Ectodermal cell (in vitro differentiated cells): Measurements from ENCODE around the gene MOXD1.
"Not testable (repeated sequence)": the region's sequence is repeated elsewhere in the genome, so short reads cannot be mapped to it uniquely, and the experiment has no call there.

Source experiments
- H3K27ac ChIP-seq: 2 replicates; pipeline ENCODE4 v1.7.0; 2013; ENCODE audit warnings: mild to moderate bottlenecking, low read depth, low read length; ENCODE audit not compliant: insufficient read depth, poor library complexity, severe bottlenecking
- H3K27me3 ChIP-seq: 2 replicates; pipeline ENCODE4 v1.7.0; 2013; ENCODE audit warnings: mild to moderate bottlenecking, low read length; ENCODE audit not compliant: insufficient read depth, control insufficient read depth, poor library complexity, severe bottlenecking
- H3K36me3 ChIP-seq: one replicate; pipeline ENCODE4 v1.7.0; 2013; ENCODE audit warnings: low read length; ENCODE audit not compliant: control insufficient read depth, insufficient read depth
- H3K4me1 ChIP-seq: one replicate; pipeline ENCODE4 v1.7.0; 2013; ENCODE audit warnings: low read length; ENCODE audit not compliant: control insufficient read depth, insufficient read depth
- H3K4me3 ChIP-seq: 2 replicates; pipeline ENCODE4 v1.7.0; 2013; ENCODE audit warnings: low read depth, low read length, control low read depth; ENCODE audit not compliant: insufficient read depth
- H3K9me3 ChIP-seq: 2 replicates; pipeline ENCODE4 v1.7.0; 2013; ENCODE audit warnings: mild to moderate bottlenecking, low read length, moderate library complexity; ENCODE audit not compliant: control insufficient read depth
- WGBS, 2 experiments: methylation state at CpG; one replicate each; pipeline ENCODE4 v1.1.7; 2013; ENCODE audit warnings: missing lambda C conversion rate in 2 of 2; 5-methylcytosine and 5-hydroxymethylcytosine counted together

Gene MOXD1

DNA sequence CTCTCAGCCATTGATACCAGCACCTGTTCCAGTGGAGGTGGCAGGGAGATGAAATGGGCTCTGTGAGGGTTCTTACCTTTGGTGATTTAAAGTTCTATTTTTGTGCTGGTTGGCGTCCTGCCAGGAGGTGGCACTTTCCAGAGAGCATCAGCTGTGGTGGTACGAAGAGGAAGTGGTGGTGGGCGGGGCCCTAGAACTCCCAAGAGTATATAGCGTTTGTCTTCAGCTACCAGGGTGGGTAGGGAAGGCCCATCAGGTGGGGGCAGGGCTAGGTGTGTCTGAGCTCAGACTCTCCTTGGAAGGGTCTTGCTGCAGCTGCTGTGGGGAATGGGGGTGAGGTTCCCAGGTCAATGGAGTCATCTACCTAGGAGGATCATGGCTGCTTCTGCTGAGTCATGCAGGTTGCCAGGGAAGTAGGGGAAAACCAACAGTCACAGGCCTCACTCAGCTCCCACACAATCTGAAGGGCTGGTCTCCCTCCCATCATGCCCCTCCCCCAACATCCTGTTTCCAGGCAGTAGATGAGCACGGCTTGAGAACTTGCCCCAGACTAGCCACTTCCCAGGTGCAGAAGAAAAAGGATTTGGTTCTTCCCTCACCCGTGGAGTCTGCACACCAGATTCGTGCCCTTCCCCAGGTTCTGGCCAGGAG, 46.6 kb downstream of the MOXD1 start:
- no peaks in the 10 kb centered on the region for H3K36me3 ChIP-seq
- no peaks in the 10 kb centered on the region for H3K9me3 ChIP-seq
- WGBS, 2 experiments, result 86% methylated on average over 7 of the region's 7 CpGs
- no peaks in the 10 kb centered on the region for H3K4me1 ChIP-seq
- no peak overlapping the region for H3K4me3 ChIP-seq
- H3K27me3 ChIP-seq, result no peaks in the 10 kb centered on the region
- no peak overlapping the region for H3K27ac ChIP-seq

DNA sequence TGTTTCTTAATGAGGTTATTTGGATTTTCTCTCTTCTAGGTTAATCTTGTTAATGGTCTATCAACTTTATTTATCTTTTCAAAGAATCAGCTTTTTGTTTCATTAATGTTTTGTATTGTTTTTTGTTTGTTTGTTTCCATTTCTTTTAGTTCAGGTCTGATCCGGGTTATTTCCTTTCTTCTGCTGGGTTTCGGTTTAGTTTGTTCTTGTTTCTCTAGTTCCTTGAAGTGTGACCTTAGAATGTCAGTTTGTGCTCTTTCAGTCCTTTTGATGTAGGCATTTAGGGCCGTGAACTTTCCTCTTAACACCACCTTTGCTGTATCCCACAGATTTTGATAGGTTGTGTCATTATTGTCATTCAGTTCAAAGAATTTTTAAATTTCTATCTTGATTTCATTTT, 49.3 kb downstream of the MOXD1 start:
- not testable (repeated sequence) for H3K4me1 ChIP-seq, H3K4me3 ChIP-seq, H3K36me3 ChIP-seq, H3K27me3 ChIP-seq, H3K27ac ChIP-seq, H3K9me3 ChIP-seq
- WGBS, 2 experiments, result 93% methylated on average over 2 to 3 of the region's 3 CpGs

DNA sequence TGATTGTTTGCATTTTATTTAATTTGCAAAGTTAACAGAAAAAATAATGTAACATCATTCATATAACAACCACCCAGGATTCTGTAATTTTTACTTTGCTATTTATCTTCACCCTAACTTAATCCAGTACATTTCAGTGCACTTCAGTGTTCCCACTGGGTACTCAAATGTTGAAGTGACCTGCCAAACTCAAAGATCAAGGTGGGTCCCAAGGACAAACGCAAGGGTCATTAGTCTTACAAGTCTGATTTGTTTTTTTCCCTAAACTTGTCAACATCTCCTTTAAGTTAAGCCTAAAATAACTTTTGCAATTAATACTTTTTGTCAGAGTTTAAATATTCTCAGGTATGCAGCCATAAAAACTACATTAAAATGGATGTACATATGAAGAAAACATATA, 53.0 kb downstream of the MOXD1 start:
- no peaks in the 10 kb centered on the region for H3K36me3 ChIP-seq
- H3K27ac ChIP-seq, result no peak overlapping the region
- H3K4me3 ChIP-seq, result no peak overlapping the region
- H3K9me3 ChIP-seq, result no peaks in the 10 kb centered on the region
- H3K4me1 ChIP-seq, result no peaks in the 10 kb centered on the region
- H3K27me3 ChIP-seq, result no peaks in the 10 kb centered on the region
- WGBS, 2 experiments, result 83 to 93% methylated on average over 1 of the region's 1 CpG

DNA sequence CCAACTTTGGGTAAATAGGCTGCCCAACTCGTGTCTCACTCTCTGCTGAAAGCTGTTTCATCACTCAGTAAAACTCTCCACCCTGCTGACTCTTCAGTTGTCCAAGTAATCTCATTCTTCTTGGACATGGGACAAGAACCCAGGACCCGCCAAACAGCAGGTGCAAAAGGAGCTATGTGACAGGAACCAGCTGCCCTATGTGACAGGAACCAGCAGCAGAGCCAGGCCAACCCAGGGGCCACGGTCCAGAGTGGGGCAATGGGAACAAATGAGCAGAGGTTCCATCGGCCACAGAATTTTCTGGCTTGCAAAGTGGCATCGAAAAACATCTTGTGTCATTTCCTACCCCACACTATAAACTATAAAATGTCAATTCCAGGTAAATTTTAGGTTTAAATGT, 56.5 kb downstream of the MOXD1 start:
- WGBS, 2 experiments, result 86 to 90% methylated on average over 4 to 5 of the region's 5 CpGs

DNA sequence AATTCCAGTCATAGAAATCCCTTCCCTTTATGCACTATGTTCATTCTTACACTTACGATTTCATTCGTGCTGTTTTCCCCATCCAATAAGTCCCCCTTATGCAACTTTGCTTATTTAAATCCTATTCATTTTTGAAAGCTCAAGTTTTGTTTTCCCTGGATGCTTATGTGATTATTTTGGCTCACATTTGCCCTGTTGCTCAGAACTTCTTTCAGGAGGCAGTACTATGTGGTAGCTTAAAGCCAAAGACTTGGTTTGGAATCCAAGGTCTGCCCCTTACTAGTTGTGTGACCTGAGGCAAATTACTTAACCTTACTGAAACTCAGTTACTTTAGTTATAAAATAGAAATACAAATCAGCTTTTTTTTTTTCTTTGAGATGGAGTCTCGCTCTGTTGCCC, 59.6 kb downstream of the MOXD1 start:
- H3K4me1 ChIP-seq, result no peaks in the 10 kb centered on the region
- WGBS, 2 experiments, result 100% methylated on average over 3 of the region's 3 CpGs
- no peaks in the 10 kb centered on the region for H3K9me3 ChIP-seq
- no peaks in the 10 kb centered on the region for H3K27me3 ChIP-seq
- no peak overlapping the region for H3K4me3 ChIP-seq
- no peak overlapping the region for H3K27ac ChIP-seq
- no peaks in the 10 kb centered on the region for H3K36me3 ChIP-seq

More for the DNA sequence above, 56.5 kb downstream of the MOXD1 start:
- no peaks in the 10 kb centered on the region for H3K9me3 ChIP-seq
- H3K4me3 ChIP-seq, result no peak overlapping the region
- H3K27me3 ChIP-seq, result no peaks in the 10 kb centered on the region
- H3K27ac ChIP-seq, result no peak overlapping the region
- H3K36me3 ChIP-seq, result no peaks in the 10 kb centered on the region
- no peaks in the 10 kb centered on the region for H3K4me1 ChIP-seq

DNA sequence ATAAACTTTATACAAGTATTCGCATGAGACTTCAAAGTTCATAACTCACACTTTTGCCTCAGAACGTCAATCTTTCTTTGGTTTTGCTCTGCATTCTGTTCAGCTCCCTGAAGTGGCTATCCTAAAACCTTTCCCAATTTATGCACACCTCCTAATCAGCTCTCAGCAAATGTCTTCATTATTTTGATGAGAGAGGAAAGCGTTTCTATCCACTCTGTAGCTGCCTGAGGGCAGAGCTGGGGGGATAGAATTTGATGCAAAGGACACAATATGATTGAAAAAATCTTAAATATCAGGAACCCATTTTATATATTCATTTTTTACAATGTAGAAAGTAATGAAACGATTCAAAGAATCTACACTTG, 66.8 kb downstream of the MOXD1 start:
- no peaks in the 10 kb centered on the region for H3K9me3 ChIP-seq
- no peaks in the 10 kb centered on the region for H3K4me1 ChIP-seq
- H3K4me3 ChIP-seq, result no peak overlapping the region
- H3K27ac ChIP-seq, result no peak overlapping the region
- H3K36me3 ChIP-seq, result no peaks in the 10 kb centered on the region
- 51 to 64% methylated on average over 2 to 3 of the region's 4 CpGs for WGBS, 2 experiments
- H3K27me3 ChIP-seq, result no peaks in the 10 kb centered on the region

DNA sequence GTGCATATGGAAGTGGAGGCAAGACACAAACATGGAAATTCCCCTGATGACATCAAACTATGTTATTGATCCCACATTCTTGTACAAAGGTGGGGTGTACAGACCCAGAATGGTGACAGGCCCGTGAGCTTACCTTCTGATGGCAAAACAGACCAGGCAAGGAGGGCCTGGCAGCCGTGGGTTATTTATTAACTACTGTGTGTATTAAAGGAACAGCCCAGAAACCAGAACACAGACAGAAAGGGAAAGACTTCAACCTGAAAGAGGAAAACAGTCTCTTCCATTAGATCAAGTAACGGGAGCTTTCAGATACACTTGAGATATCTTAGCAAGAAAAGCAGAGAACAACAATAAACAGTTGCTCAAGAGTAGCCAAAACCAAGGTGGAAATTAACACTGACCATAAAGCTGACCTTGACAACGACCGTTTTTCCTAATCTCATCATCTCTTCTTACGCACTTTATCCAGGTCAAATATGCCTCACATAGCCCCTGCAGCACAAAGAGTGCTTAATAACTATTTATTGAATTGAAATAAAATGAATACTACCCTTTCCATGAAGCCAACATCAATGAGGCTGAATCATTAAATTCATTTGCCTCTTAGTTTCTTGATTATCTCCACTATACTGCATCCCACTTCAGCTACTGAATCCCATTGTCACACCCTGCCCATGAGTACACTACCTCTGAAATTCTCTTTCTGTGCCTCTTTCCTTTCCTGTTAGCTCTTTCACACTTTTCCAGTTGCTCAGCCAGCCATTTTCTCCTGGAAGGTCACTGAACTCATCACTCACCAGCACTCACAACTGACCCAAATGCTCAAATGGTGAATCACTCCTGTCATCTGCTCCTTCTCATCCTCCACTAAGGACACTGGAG, 67.4 kb downstream of the MOXD1 start:
- H3K4me3 ChIP-seq, result no peak overlapping the region
- WGBS, 2 experiments, result 85 to 97% methylated on average over 6 of the region's 6 CpGs
- no peaks in the 10 kb centered on the region for H3K36me3 ChIP-seq

DNA sequence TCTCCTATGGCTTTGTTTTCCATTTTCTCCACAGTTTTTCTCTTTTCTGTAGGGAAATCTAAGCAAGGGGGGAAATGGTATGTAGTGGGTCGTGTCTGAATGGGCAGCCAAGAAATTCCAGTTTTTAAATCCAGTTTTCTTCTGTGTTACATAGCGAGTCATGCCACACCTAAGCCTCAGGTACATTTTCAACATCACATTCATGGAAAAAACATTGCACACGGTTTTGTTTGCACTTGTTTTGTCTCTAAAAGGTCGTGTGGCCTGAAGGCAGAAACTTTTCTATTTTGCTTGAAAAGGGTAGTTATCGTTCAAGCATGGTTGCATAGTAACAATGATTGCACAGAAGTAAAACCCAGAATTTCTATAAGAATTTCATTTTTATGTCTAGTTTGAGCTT, 70.5 kb downstream of the MOXD1 start:
- no peaks in the 10 kb centered on the region for H3K4me1 ChIP-seq
- WGBS, 2 experiments, result 79 to 85% methylated on average over 4 to 5 of the region's 5 CpGs

More for the DNA sequence above, 67.4 kb downstream of the MOXD1 start:
- H3K9me3 ChIP-seq, result no peaks in the 10 kb centered on the region
- H3K27me3 ChIP-seq, result no peaks in the 10 kb centered on the region
- no peak overlapping the region for H3K27ac ChIP-seq
- H3K4me1 ChIP-seq, result no peaks in the 10 kb centered on the region

DNA sequence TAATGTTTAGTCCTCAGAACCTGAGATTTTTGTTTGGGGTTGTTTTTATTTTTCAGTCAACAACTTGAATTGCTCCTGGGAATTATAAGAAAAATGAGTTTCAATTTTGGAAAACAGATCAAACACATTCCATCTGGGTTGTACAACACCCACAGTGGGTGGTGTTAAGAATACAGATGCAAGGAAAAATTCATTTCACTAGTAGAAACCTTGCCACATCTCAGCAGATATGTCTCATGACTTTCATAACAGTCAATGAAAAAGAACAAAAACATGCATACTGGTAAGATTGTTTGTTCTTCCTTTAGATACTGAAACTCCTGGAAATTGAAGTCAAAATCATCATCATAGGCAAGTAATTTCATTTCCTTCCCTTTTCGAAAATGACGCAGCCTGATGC, 78.9 kb downstream of the MOXD1 start:
- Histone ChIP-seq H3K27ac (no peak overlapping the region), H3K27me3 (no peaks in the 10 kb centered on the region), H3K4me1 (no peaks in the 10 kb centered on the region), H3K36me3 (no peaks in the 10 kb centered on the region), H3K9me3 (no peaks in the 10 kb centered on the region), H3K4me3 (no peak overlapping the region)
- 90 to 93% methylated on average over 2 of the region's 2 CpGs for WGBS, 2 experiments

More for the DNA sequence above, 70.5 kb downstream of the MOXD1 start:
- Histone ChIP-seq H3K9me3 (no peaks in the 10 kb centered on the region), H3K36me3 (no peaks in the 10 kb centered on the region), H3K4me3 (no peak overlapping the region), H3K27me3 (no peaks in the 10 kb centered on the region), H3K27ac (no peak overlapping the region)

DNA sequence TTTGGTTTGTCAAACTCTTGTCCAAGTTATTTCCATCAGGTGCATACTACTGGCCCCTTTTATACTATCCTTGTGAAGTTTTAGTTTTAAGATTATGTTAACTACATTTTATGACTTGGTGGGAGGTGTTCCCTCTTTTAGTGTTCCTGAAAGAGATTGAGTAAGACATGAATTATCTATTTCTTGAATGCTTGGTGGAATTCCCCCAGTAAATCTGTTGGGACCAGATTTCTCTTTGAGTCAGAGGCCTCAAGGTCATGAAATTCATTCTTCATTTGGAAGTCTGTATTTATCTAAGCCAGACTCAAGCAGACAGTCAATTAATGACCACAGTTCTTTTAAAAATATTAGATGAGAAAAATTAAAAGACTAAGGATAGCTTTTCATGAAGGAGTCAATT, 81.3 kb downstream of the MOXD1 start:
- no peaks in the 10 kb centered on the region for H3K27me3 ChIP-seq
- peaks cover 3% of the 10 kb centered on the region for H3K9me3 ChIP-seq
- H3K4me3 ChIP-seq, result no peak overlapping the region
- no peaks in the 10 kb centered on the region for H3K36me3 ChIP-seq
- H3K27ac ChIP-seq, result no peak overlapping the region
- H3K4me1 ChIP-seq, result no peaks in the 10 kb centered on the region
